ENCODE results near the gene CNST. TPM values are rescaled to one million over a fixed set of nuclear protein-coding genes. Genes with fewer than 3 reads are reported as not detected.

CNST gene
- total RNA-seq, 1 experiment from 2014 or later, result 14.8 TPM

- peaks cover 11% of the 10 kb centered on the region for H3K4me1 ChIP-seq
- no peak overlapping the region for H3K27ac Mint-ChIP-seq (ENCODE audit: unreplicated experiment)
Observed at GRCh38 chr1:246708166-246708565, 141.9 kb downstream of the CNST start.

DNA sequence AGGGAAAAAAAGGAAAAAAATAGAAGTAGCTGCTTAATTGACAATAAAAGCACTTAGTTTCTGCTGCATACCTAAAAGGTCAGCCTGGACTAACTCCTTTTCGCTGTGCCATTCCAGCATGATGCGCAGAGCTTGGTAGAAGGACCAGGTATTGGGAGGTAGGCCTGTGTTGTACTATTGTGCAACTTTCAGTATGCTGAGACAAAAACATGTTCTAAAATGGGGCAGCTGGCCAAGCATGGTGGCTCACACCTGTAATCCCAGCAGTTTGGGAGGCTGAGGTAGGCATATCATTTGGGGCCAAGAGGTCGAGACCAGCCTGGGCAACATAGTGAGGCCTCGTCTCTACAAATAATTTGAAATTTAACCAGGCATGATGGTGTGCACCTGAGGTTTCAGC is 142.9 kb downstream of the CNST start:
- Histone ChIP-seq H3K4me1 (peaks cover 11% of the 10 kb centered on the region), H3K9me3 (no peaks in the 10 kb centered on the region), H3K4me3 (ENCODE audit: low read depth, low read length) (no peak overlapping the region), H3K36me3 (ENCODE audit: control insufficient read depth, insufficient read depth, low read length) (no peaks in the 10 kb centered on the region), H3K27me3 (replicated peaks; ENCODE audit: control insufficient read depth, insufficient read depth, low read length) (no peaks in the 10 kb centered on the region)
- no peak for DNase-seq
- intact Hi-C loops (cut with micrococcal nuclease; ENCODE audit: unreplicated experiment), result no loop called here
- H3K27ac Mint-ChIP-seq (ENCODE audit: unreplicated experiment), result no peak overlapping the region
- H3K36me3 Mint-ChIP-seq (ENCODE audit: insufficient read depth, unreplicated experiment), result peaks cover 5% of the 10 kb centered on the region
- H3K4me1 Mint-ChIP-seq (ENCODE audit: low read depth, unreplicated experiment), result peaks cover 9% of the 10 kb centered on the region
- no peaks in the 10 kb centered on the region for H3K27me3 Mint-ChIP-seq (ENCODE audit: insufficient read depth, unreplicated experiment)
- POLR2A ChIA-PET, result no interaction called here
- no TSS peak for BruUV-seq (replicated peaks)
- TF ChIP-seq, protein P1, sequence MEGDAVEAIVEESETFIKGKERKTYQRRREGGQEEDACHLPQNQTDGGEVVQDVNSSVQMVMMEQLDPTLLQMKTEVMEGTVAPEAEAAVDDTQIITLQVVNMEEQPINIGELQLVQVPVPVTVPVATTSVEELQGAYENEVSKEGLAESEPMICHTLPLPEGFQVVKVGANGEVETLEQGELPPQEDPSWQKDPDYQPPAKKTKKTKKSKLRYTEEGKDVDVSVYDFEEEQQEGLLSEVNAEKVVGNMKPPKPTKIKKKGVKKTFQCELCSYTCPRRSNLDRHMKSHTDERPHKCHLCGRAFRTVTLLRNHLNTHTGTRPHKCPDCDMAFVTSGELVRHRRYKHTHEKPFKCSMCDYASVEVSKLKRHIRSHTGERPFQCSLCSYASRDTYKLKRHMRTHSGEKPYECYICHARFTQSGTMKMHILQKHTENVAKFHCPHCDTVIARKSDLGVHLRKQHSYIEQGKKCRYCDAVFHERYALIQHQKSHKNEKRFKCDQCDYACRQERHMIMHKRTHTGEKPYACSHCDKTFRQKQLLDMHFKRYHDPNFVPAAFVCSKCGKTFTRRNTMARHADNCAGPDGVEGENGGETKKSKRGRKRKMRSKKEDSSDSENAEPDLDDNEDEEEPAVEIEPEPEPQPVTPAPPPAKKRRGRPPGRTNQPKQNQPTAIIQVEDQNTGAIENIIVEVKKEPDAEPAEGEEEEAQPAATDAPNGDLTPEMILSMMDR (IDR thresholded peaks at IDR 0.05; ENCODE audit: insufficient read depth in 1 of 2, low read depth in 1 of 2, low read length in 1 of 2, severe bottlenecking in 1 of 2, unreplicated experiment in 1 of 2), result no peak
- CTCF ChIA-PET, result no interaction called here
- no peak overlapping the region for H3K4me3 Mint-ChIP-seq (ENCODE audit: unreplicated experiment)
- H3K9me3 Mint-ChIP-seq (ENCODE audit: unreplicated experiment), result peaks cover 24% of the 10 kb centered on the region

More at GRCh38 chr1:246708166-246708565, 141.9 kb downstream of the CNST start:
- Histone ChIP-seq H3K4me3 (ENCODE audit: low read depth, low read length) (no peak overlapping the region), H3K9me3 (no peaks in the 10 kb centered on the region), H3K27me3 (replicated peaks; ENCODE audit: control insufficient read depth, insufficient read depth, low read length) (no peaks in the 10 kb centered on the region), H3K36me3 (ENCODE audit: control insufficient read depth, insufficient read depth, low read length) (no peaks in the 10 kb centered on the region)
- Mint-ChIP-seq H3K9me3 (ENCODE audit: unreplicated experiment) (peaks cover 24% of the 10 kb centered on the region), H3K4me1 (ENCODE audit: low read depth, unreplicated experiment) (peaks cover 9% of the 10 kb centered on the region), H3K27me3 (ENCODE audit: insufficient read depth, unreplicated experiment) (no peaks in the 10 kb centered on the region), H3K4me3 (ENCODE audit: unreplicated experiment) (no peak overlapping the region), H3K36me3 (ENCODE audit: insufficient read depth, unreplicated experiment) (peaks cover 5% of the 10 kb centered on the region)
- DNase-seq, result no peak
- ChIA-PET CTCF (no interaction called here), POLR2A (no interaction called here)
- TF ChIP-seq, protein P1 (IDR thresholded peaks at IDR 0.05; ENCODE audit: insufficient read depth in 1 of 2, low read depth in 1 of 2, low read length in 1 of 2, severe bottlenecking in 1 of 2, unreplicated experiment in 1 of 2), result no peak
- intact Hi-C loops (cut with micrococcal nuclease; ENCODE audit: unreplicated experiment), result no loop called here
- no TSS peak for BruUV-seq (replicated peaks)

- Mint-ChIP-seq H3K36me3 (ENCODE audit: insufficient read depth, unreplicated experiment) (peaks cover 5% of the 10 kb centered on the region), H3K9me3 (ENCODE audit: unreplicated experiment) (peaks cover 24% of the 10 kb centered on the region), H3K4me3 (ENCODE audit: unreplicated experiment) (no peak overlapping the region), H3K27me3 (ENCODE audit: insufficient read depth, unreplicated experiment) (no peaks in the 10 kb centered on the region), H3K4me1 (ENCODE audit: low read depth, unreplicated experiment) (peaks cover 9% of the 10 kb centered on the region), H3K27ac (ENCODE audit: unreplicated experiment) (peak overlapping the region; percentile 47)
- BruUV-seq (replicated peaks), result no TSS peak
- Histone ChIP-seq H3K36me3 (ENCODE audit: control insufficient read depth, insufficient read depth, low read length) (no peaks in the 10 kb centered on the region), H3K4me1 (peaks cover 11% of the 10 kb centered on the region), H3K27me3 (replicated peaks; ENCODE audit: control insufficient read depth, insufficient read depth, low read length) (no peaks in the 10 kb centered on the region), H3K9me3 (no peaks in the 10 kb centered on the region), H3K4me3 (ENCODE audit: low read depth, low read length) (no peak overlapping the region)
- DNase-seq, result no peak
- intact Hi-C loops (cut with micrococcal nuclease; ENCODE audit: unreplicated experiment), result no loop called here
- ChIA-PET POLR2A (interaction anchor here (0.6 kb wide), 1 partner anchor 247 kb away, joined by 10 read pairs; no protein-coding TSS in a partner anchor), CTCF (no interaction called here)
- TF ChIP-seq, protein P1 (IDR thresholded peaks at IDR 0.05; ENCODE audit: insufficient read depth in 1 of 2, low read depth in 1 of 2, low read length in 1 of 2, severe bottlenecking in 1 of 2, unreplicated experiment in 1 of 2), result no peak
Observed at GRCh38 chr1:246709835-246710234, 143.6 kb downstream of the CNST start.

Measured in Caco-2 (cell line).